Hematopoietic multipotent progenitor cell treated with erythropoietin and hydrocortisone succinate and interleukin-3 and kit ligand, for 4 days (in vitro differentiated cells): ENCODE measurements around the gene KRTAP5-2.
A peak's percentile ranks its signal among the peaks of the same experiment; 100 is the strongest.
"Not testable (repeated sequence)": the region's sequence is repeated elsewhere in the genome, so short reads cannot be mapped to it uniquely, and the experiment has no call there.

Source experiments
- DNase-seq: peaks from one replicate; pipeline ENCODE4 v3.0.0-alpha.2; 2015

KRTAP5-2 gene

GRCh38 chr11:1597994-1598380 is at the start of gene KRTAP5-2:
TSS of gene KRTAP5-2 (minus strand) at chr11:1598294. CDS start at chr11:1598250, 44 bp downstream.
- DNase-seq = no peak

GRCh38 chr11:1646540-1646939 is 48.4 kb upstream of the KRTAP5-2 start:
- DNase-seq = not testable (repeated sequence)

GRCh38 chr11:1645357-1645821 is 47.3 kb upstream of the KRTAP5-2 start:
- DNase-seq = no peak

GRCh38 chr11:1644601-1645356 is 46.7 kb upstream of the KRTAP5-2 start:
- DNase-seq = no peak

GRCh38 chr11:1643146-1643690 is 45.1 kb upstream of the KRTAP5-2 start:
- no peak for DNase-seq

GRCh38 chr11:1642288-1643145 is 44.4 kb upstream of the KRTAP5-2 start:
- no peak for DNase-seq

GRCh38 chr11:1641096-1641495 is 43.0 kb upstream of the KRTAP5-2 start:
- DNase-seq = no peak

- DNase-seq = peak; percentile 38
Measured at GRCh38 chr11:1640076-1640946, 42.2 kb upstream of the KRTAP5-2 start.

GRCh38 chr11:1639666-1640065 is 41.6 kb upstream of the KRTAP5-2 start:
- no peak for DNase-seq

GRCh38 chr11:1639102-1639620 is 41.1 kb upstream of the KRTAP5-2 start:
- DNase-seq = peak; percentile 26

GRCh38 chr11:1638344-1638743 is 40.2 kb upstream of the KRTAP5-2 start:
- no peak for DNase-seq

- no peak for DNase-seq
Measured at GRCh38 chr11:1637628-1638027, 39.5 kb upstream of the KRTAP5-2 start.

GRCh38 chr11:1636291-1636950 is 38.3 kb upstream of the KRTAP5-2 start:
- no peak for DNase-seq

- no peak for DNase-seq
Measured at GRCh38 chr11:1633864-1634263, 35.8 kb upstream of the KRTAP5-2 start.

GRCh38 chr11:1632053-1632714 is 34.1 kb upstream of the KRTAP5-2 start:
- DNase-seq = no peak

- no peak for DNase-seq
Measured at GRCh38 chr11:1631066-1631568, 33.0 kb upstream of the KRTAP5-2 start.

GRCh38 chr11:1630271-1630670 is 32.2 kb upstream of the KRTAP5-2 start:
- no peak for DNase-seq

- no peak for DNase-seq
Measured at GRCh38 chr11:1629326-1630185, 31.5 kb upstream of the KRTAP5-2 start, which contains the start of gene KRTAP5-5. TSS of gene KRTAP5-5 (plus strand) at chr11:1629775. CDS start at chr11:1629841, 66 bp downstream.

- DNase-seq = peak; percentile 71
Measured at GRCh38 chr11:1628506-1629325, 30.6 kb upstream of the KRTAP5-2 start.
